Mesenteric fat pad (tissue), 1 donor: Measurements from ENCODE around the gene NDUFV3. TPM values are rescaled to one million over a fixed set of nuclear protein-coding genes. Genes with fewer than 3 reads are reported as not detected.
"Not testable (repeated sequence)": the region's sequence is repeated elsewhere in the genome, so short reads cannot be mapped to it uniquely, and the experiment has no call there.

Experiments
- DNase-seq: peaks from one replicate; pipeline ENCODE4 v3.0.0-alpha.2; 2020; ENCODE audit warnings: low spot score
- total RNA-seq: library from RNA; stranded (reverse); fragmentation: NEBNext Ultra II Directional; extraction: Animal tissue kit (Norgen Biotek cat#: 25700); gene quantifications from one replicate; pipeline ENCODE4 v1.2.1, GENCODE V29; 2021
- donor health status: DM: yes; HTN: yes; CAD: no.

NDUFV3 gene
- total RNA-seq, 1 donor from 2014 or later, result 40.8 TPM

GRCh38 chr21:42855937-42856335 lies 37.2 kb upstream of the NDUFV3 start:
- DNase-seq, result no peak

- no peak for DNase-seq
Measured at GRCh38 chr21:42857216-42857615, 35.9 kb upstream of the NDUFV3 start.

- DNase-seq, result no peak
Measured at GRCh38 chr21:42858185-42858847, 34.8 kb upstream of the NDUFV3 start.

- DNase-seq, result no peak
Measured at GRCh38 chr21:42858957-42859890, 33.9 kb upstream of the NDUFV3 start.

GRCh38 chr21:42859891-42860230 lies 33.2 kb upstream of the NDUFV3 start:
- no peak for DNase-seq

- no peak for DNase-seq
Measured at GRCh38 chr21:42860345-42860744, 32.8 kb upstream of the NDUFV3 start.

GRCh38 chr21:42861311-42861847 lies 31.7 kb upstream of the NDUFV3 start:
- no peak for DNase-seq

GRCh38 chr21:42861848-42862400 lies 31.2 kb upstream of the NDUFV3 start:
- no peak for DNase-seq

- DNase-seq, result no peak
Measured at GRCh38 chr21:42862774-42863503, 30.2 kb upstream of the NDUFV3 start.

GRCh38 chr21:42863504-42863870 lies 29.6 kb upstream of the NDUFV3 start:
- DNase-seq, result no peak

- DNase-seq, result no peak
Measured at GRCh38 chr21:42864286-42864685, 28.8 kb upstream of the NDUFV3 start.

- DNase-seq, result no peak
Measured at GRCh38 chr21:42864815-42865775, 28.0 kb upstream of the NDUFV3 start.

GRCh38 chr21:42865776-42866160 lies 27.3 kb upstream of the NDUFV3 start:
- no peak for DNase-seq

GRCh38 chr21:42868196-42868595 lies 24.9 kb upstream of the NDUFV3 start:
- no peak for DNase-seq

GRCh38 chr21:42873096-42873495 lies 20.0 kb upstream of the NDUFV3 start:
- no peak for DNase-seq

- not testable (repeated sequence) for DNase-seq
Measured at GRCh38 chr21:42875811-42876210, 17.3 kb upstream of the NDUFV3 start.

GRCh38 chr21:42878678-42878992 lies 14.5 kb upstream of the NDUFV3 start:
- DNase-seq, result no peak

- peak; percentile 99 for DNase-seq
Measured at GRCh38 chr21:42878993-42879787, 13.9 kb upstream of the NDUFV3 start, which contains the start of gene WDR4. Gene WDR4, minus strand, starts transcription at chr21:42879539. Its CDS starts 44 bp downstream, at chr21:42879495.

GRCh38 chr21:42880352-42880751 lies 12.8 kb upstream of the NDUFV3 start:
- DNase-seq, result no peak
